OCI-LY3 (cell line): ENCODE results near the gene TOB1.

Source experiments
- H2AFZ ChIP-seq: fragments of 200-600, 300-600 bp; shearing (Covaris generic); 2 replicates; pipeline ENCODE4 v1.6.0; 2014; ENCODE audit warnings: antibody characterized with exemption, low read depth, low read length
- H3K27ac ChIP-seq: fragments of 200-600, 300-600 bp; sonication (generic); 2 replicates; pipeline ENCODE4 v1.5.1; 2014; ENCODE audit warnings: mild to moderate bottlenecking, low read length, moderate library complexity, mixed read lengths
- H3K27me3 ChIP-seq: fragments of 200-600, 300-600 bp; sonication (generic); 2 replicates; pipeline ENCODE4 v1.6.1; 2014; ENCODE audit warnings: low read depth, low read length, mixed read lengths
- H3K36me3 ChIP-seq: fragments of 200-600, 300-600 bp; sonication (generic); replicated peaks from 2 replicates; pipeline ENCODE3; 2014; ENCODE audit warnings: low read depth, low read length, mixed read lengths
- H3K4me1 ChIP-seq: fragments of 300-600, 200-600 bp; sonication (generic); 2 replicates; pipeline ENCODE4 v1.6.1; 2014; ENCODE audit warnings: low read length, mixed read lengths
- H3K4me2 ChIP-seq: fragments of 200-600, 300-600 bp; sonication (generic); 2 replicates; pipeline ENCODE4 v1.6.1; 2014; ENCODE audit warnings: low read length, mixed read lengths
- H3K4me3 ChIP-seq: fragments of 300-600, 200-600 bp; sonication (generic); 2 replicates; pipeline ENCODE4 v1.5.1; 2014; ENCODE audit warnings: antibody characterized with exemption, mild to moderate bottlenecking, low read length, moderate library complexity
- H3K79me2 ChIP-seq: fragments of 300-600, 200-600 bp; shearing (Covaris generic); 2 replicates; pipeline ENCODE4 v1.6.1; 2014; ENCODE audit warnings: mild to moderate bottlenecking, low read length, mixed read lengths
- H3K9ac ChIP-seq: fragments of 300-600, 200-600 bp; shearing (Covaris generic); 2 replicates; pipeline ENCODE4 v1.6.0; 2014; ENCODE audit warnings: mild to moderate bottlenecking, low read length, moderate library complexity
- H3K9me3 ChIP-seq: fragments of 200-600, 300-600 bp; shearing (Covaris generic); 2 replicates; pipeline ENCODE4 v1.6.1; 2014; ENCODE audit warnings: low read length, mixed read lengths; ENCODE audit not compliant: insufficient read depth
- H4K20me1 ChIP-seq: fragments of 200-600, 300-600 bp; sonication (generic); 2 replicates; pipeline ENCODE4 v1.6.1; 2016; ENCODE audit warnings: low read length, mixed read lengths; ENCODE audit not compliant: insufficient read depth
- EZH2phosphoT487 ChIP-seq: fragments of 200-600 bp; shearing (Covaris generic); IDR thresholded peaks from 2 replicates; pipeline ENCODE4 v1.6.1; 2018; ENCODE audit warnings: antibody characterized with exemption, mixed run types, low read depth
- TF ChIP-seq, protein P1 (sequence below): fragments of 200-600, 300-600 bp; sonication (generic); IDR thresholded peaks from 2 replicates; pipeline ENCODE4 v1.5.1; 2014; ENCODE audit warnings: antibody characterized with exemption, low read length, low read depth

Gene TOB1

DNA sequence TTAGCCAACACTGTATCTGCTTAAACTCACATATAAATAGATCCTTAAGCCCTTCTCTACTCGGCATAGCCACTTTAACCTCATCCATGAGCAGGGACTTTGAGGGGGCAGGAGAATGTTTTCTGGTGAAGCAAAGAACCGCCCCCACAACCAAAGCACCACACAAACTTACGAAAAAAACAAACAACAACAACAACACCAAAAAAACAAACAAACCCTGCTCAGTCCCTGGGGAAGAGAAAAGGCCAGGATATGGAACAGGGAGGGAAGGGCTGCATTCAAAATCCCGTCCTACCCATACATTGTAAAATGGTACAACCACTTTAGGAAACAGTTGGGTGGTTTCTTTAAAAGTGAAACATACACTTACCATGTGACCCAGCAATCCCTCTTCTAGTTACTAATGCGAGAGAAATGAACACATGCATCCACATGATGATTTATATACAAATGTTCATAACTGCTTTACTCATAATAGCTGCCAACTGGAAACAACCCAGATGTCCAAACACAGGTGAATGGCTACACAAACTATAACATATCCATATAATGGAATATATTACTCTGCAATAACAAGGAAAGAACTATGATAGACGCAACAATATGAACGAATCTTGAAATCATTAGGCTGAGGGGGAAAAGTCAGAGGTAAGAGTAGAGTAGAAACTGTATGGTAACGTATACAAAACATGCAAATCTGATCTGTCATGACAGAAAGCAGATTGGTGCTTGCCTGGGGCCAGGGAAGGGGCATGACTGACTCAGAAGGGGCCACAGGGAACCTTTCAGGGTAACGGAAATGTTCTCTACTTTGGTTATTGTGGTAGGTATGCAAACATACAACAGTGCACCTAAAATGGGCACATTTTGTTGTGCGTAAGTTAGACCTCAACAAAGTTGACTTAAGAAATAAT, 37.7 kb upstream of the TOB1 start:
- no peaks in the 10 kb centered on the region for H3K36me3 ChIP-seq
- peak overlapping the region; percentile 89 for H2AFZ ChIP-seq
- H3K4me2 ChIP-seq, result peak overlapping the region; percentile 56
- peaks cover 43% of the 10 kb centered on the region for H3K4me1 ChIP-seq
- H3K9ac ChIP-seq, result peak overlapping the region; percentile 25
- H4K20me1 ChIP-seq, result no peaks in the 10 kb centered on the region
- H3K9me3 ChIP-seq, result no peaks in the 10 kb centered on the region
- no peak for TF ChIP-seq EZH2phosphoT487
- TF ChIP-seq, protein P1, sequence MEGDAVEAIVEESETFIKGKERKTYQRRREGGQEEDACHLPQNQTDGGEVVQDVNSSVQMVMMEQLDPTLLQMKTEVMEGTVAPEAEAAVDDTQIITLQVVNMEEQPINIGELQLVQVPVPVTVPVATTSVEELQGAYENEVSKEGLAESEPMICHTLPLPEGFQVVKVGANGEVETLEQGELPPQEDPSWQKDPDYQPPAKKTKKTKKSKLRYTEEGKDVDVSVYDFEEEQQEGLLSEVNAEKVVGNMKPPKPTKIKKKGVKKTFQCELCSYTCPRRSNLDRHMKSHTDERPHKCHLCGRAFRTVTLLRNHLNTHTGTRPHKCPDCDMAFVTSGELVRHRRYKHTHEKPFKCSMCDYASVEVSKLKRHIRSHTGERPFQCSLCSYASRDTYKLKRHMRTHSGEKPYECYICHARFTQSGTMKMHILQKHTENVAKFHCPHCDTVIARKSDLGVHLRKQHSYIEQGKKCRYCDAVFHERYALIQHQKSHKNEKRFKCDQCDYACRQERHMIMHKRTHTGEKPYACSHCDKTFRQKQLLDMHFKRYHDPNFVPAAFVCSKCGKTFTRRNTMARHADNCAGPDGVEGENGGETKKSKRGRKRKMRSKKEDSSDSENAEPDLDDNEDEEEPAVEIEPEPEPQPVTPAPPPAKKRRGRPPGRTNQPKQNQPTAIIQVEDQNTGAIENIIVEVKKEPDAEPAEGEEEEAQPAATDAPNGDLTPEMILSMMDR, result no peak
- H3K27me3 ChIP-seq, result no peaks in the 10 kb centered on the region
- peak overlapping the region; percentile 33 for H3K27ac ChIP-seq
- H3K4me3 ChIP-seq, result peak overlapping the region; percentile 40
- H3K79me2 ChIP-seq, result no peaks in the 10 kb centered on the region

DNA sequence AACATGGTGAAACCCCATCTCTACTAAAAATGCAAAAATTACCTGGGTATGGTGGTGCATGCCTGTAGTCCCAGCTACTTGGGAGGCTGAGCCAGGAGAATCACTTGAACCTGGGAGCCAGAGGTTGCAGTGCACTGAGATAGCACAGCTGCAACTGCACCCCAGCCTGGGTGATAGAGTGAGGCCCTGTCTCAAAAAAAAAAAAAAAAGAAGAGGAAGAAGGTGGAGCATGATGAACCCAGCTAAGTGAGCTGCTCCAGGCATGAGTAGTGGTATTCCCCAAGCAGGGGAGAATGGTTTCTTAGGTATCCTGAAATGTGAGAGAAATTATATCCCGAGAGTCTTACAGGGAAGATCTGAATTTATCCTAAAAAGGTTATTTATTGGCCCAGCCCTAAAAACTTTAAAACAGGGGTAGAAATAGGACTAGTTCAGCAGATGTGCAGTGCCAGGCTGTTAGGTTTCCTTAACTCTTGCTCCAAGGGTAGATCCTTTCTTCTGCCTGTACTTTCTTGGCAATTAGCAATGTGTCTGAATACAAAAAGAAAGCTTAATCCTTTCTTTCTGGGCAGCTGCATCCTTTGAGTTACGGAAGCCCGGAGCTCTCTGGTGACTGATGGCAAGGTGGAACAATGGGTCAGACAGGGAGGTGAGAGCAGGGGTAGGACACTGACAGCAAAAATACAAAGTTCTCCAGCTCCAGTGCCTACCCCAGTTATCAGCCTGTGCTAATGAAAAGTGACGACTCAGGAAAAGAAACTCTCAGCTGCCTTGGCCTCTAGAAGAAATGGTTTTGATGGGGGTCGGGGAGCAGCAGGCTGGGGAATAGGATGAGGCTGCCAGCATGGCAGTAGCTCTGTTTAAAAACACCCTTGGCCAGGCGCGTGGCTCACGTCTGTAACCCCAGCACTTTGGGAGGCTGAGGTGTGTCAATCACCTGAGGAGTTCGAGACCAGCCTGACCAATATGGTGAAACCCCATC, 36.5 kb upstream of the TOB1 start:
- H2AFZ ChIP-seq, result no peak overlapping the region

DNA sequence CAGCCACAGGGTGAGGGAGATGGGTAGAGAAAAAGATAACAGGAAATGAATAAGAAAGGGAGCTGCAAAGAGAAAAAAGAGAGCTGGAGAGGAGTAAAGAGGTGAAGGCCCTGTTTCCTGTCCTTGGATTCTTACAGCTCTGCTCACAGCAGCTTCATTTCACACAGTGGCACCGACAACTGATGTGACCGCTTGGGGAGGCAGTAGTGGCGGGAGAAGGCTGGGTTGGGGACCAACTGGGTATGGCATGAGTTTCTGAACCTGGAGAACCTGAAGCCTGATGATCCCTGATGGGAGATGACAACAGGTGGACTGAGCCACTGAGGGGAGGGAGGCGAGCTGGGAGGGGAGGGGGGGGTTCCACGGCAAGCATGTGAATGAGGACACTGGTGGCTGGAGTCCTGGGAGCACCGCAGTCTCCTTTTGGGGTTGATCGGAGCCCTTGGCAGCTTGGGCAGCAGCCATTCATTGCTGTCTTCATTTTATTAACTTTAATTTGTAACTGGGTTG, 34.3 kb upstream of the TOB1 start:
- Histone ChIP-seq H3K4me1 (peaks cover 30% of the 10 kb centered on the region), H3K27me3 (no peaks in the 10 kb centered on the region), H3K27ac (no peak overlapping the region), H3K4me3 (no peak overlapping the region), H4K20me1 (no peaks in the 10 kb centered on the region), H3K36me3 (no peaks in the 10 kb centered on the region), H3K9me3 (no peaks in the 10 kb centered on the region), H3K4me2 (no peak overlapping the region), H2AFZ (no peak overlapping the region), H3K79me2 (no peaks in the 10 kb centered on the region), H3K9ac (no peak overlapping the region)
- TF ChIP-seq, protein P1, result no peak
- no peak for TF ChIP-seq EZH2phosphoT487

More for the DNA sequence above, 36.5 kb upstream of the TOB1 start:
- Histone ChIP-seq H3K4me1 (peaks cover 43% of the 10 kb centered on the region), H3K27ac (no peak overlapping the region), H3K9me3 (no peaks in the 10 kb centered on the region), H3K27me3 (no peaks in the 10 kb centered on the region), H3K36me3 (no peaks in the 10 kb centered on the region), H4K20me1 (no peaks in the 10 kb centered on the region), H3K4me3 (no peak overlapping the region), H3K79me2 (no peaks in the 10 kb centered on the region), H3K9ac (no peak overlapping the region), H3K4me2 (no peak overlapping the region)
- no peak for TF ChIP-seq EZH2phosphoT487
- TF ChIP-seq, protein P1, result no peak
